ENCODE results near the gene SFMBT1. TPM values are rescaled to one million over a fixed set of nuclear protein-coding genes. Genes with fewer than 3 reads are reported as not detected.
"Not testable (repeated sequence)": the region's sequence is repeated elsewhere in the genome, so short reads cannot be mapped to it uniquely, and the experiment has no call there.

The SFMBT1 gene
- total RNA-seq, 2 experiments from 2014 or later = 32.2 to 32.8 TPM

DNA sequence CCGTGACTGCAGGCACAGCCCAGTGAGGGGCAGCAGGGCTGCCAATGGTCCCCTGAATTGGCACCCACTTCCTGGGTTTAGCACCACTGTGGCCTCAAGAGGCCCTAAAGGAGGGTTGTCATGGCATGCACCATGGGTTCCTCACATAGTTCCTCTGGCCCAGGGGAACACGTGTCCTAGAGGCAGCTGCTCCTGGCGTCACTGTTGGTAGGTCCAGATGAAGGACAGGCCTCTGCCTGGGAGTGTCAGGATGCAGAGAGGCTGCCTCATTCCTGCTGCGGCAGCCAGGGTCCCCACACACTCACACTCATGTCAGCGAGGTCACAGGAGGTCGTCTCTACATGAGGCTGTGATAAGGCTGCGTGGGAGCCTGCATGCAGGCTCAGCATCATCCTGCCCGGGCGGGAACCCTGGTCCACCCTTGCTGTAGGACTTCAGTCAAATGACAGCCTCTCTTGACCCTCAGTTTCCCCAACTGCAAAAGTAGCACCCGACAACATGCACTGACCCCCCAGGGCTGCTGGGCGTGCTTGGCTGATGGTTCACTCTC is 26.1 kb upstream of the SFMBT1 start:
- ChIA-PET POLR2A (no interaction called here), CTCF (interaction anchor here (1.0 to 2.6 kb wide), 3 partner anchors 30 to 221 kb away, joined by 3 to 7 read pairs (median 5); no protein-coding TSS in a partner anchor)
- Mint-ChIP-seq H3K36me3 (ENCODE audit: low read depth) (no peaks in the 10 kb centered on the region), H3K4me1 (peaks cover 24% of the 10 kb centered on the region), H3K27me3 (no peaks in the 10 kb centered on the region), H3K27ac (peak overlapping the region; percentile 97), H3K4me3 (peak overlapping the region; percentile 84), H3K9me3 (no peaks in the 10 kb centered on the region)
- no peak for DNase-seq

GRCh38 chr3:53069422-53070068 is 23.7 kb upstream of the SFMBT1 start:
- Mint-ChIP-seq H3K4me1 (peaks cover 23% of the 10 kb centered on the region), H3K27me3 (peaks cover 4% of the 10 kb centered on the region), H3K4me3 (no peak overlapping the region), H3K36me3 (ENCODE audit: low read depth) (no peaks in the 10 kb centered on the region), H3K27ac (peak overlapping the region; percentile 1), H3K9me3 (no peaks in the 10 kb centered on the region)
- ChIA-PET POLR2A (no interaction called here), CTCF (interaction anchor here (1.0 to 1.2 kb wide), 2 partner anchors 9 to 12 kb away, joined by 3 to 4 read pairs; no protein-coding TSS in a partner anchor)
- DNase-seq = no peak

DNA sequence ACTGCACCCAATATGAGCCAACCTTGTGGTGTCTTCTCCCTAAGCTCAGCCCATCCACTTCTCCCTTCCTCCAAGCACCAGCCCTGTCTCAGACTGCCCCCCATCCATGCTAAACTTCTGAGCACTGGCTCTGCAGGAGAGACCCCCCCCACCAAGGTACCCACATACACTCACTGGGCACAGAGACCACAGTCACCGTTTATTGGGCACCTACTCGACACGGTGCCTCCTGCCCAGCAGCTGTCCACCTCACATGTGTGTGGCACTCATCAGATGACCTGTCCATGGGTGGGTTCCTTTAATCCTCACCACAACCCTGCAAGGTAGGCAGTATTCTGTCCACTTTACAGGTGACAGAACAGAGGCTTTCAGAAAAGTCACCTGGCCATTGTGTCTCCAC is 22.3 kb upstream of the SFMBT1 start:
- H3K27ac Mint-ChIP-seq = no peak overlapping the region
- no peaks in the 10 kb centered on the region for H3K36me3 Mint-ChIP-seq (ENCODE audit: low read depth)
- no peaks in the 10 kb centered on the region for H3K9me3 Mint-ChIP-seq
- CTCF ChIA-PET = interaction anchor here (1.0 kb wide), 1 partner anchor 11 kb away, joined by 3 read pairs; no protein-coding TSS in a partner anchor
- peaks cover 9% of the 10 kb centered on the region for H3K27me3 Mint-ChIP-seq
- H3K4me1 Mint-ChIP-seq = peaks cover 13% of the 10 kb centered on the region
- no peak for DNase-seq
- POLR2A ChIA-PET = no interaction called here
- H3K4me3 Mint-ChIP-seq = no peak overlapping the region

DNA sequence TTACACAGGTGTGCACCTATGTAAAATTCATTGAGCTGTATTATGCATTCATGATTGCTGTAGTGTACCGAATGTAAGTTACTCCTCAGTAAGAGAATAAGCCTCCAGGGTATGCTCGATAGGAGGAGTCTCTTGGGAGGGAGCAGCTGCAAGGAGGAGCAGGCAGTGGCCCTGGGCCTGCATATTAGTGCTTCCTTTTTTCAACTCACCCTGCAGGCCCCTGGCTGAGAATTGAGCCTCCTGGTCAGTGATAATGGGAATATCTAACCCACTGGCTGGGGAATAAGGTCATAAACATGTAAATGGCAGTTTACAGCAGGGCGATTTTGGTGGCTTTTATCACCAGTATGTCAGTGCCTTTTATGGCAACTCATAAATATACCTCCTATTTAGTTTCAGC is 21.7 kb upstream of the SFMBT1 start:
- Mint-ChIP-seq H3K36me3 (ENCODE audit: low read depth) (no peaks in the 10 kb centered on the region), H3K4me3 (no peak overlapping the region), H3K27ac (no peak overlapping the region), H3K27me3 (peaks cover 12% of the 10 kb centered on the region), H3K9me3 (no peaks in the 10 kb centered on the region), H3K4me1 (peaks cover 7% of the 10 kb centered on the region)
- ChIA-PET POLR2A (no interaction called here), CTCF (no interaction called here)
- DNase-seq = no peak

GRCh38 chr3:53065841-53066480 is 20.1 kb upstream of the SFMBT1 start:
- Mint-ChIP-seq H3K4me3 (no peak overlapping the region), H3K36me3 (ENCODE audit: low read depth) (no peaks in the 10 kb centered on the region), H3K9me3 (no peaks in the 10 kb centered on the region), H3K27ac (no peak overlapping the region), H3K4me1 (no peaks in the 10 kb centered on the region), H3K27me3 (peaks cover 23% of the 10 kb centered on the region)
- POLR2A ChIA-PET = no interaction called here
- CTCF ChIA-PET = interaction anchor here (0.5 kb wide), 1 partner anchor 112 kb away, joined by 3 read pairs; no protein-coding TSS in a partner anchor
- DNase-seq = no peak

DNA sequence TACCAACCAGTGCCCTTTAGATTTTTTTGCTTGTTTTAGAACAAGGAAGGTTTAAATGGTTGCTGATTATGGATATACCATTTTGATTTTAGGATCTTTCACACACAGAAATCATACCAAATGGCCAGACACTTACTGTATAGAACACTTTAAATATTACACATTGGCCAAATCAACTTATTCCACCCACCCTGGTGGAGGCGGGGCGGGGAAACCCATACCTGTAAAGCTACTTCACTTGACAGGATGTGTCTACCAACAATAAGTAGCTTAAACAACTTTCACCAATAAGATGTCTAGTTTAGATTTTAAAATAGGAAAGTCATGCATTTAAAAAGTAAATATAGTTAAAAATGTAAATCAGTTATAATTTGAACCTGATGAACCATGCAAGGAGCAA is 17.0 kb upstream of the SFMBT1 start:
- Mint-ChIP-seq H3K4me1 (no peaks in the 10 kb centered on the region), H3K36me3 (ENCODE audit: low read depth) (no peaks in the 10 kb centered on the region), H3K4me3 (no peak overlapping the region), H3K9me3 (no peaks in the 10 kb centered on the region), H3K27me3 (peaks cover 26% of the 10 kb centered on the region), H3K27ac (no peak overlapping the region)
- CTCF ChIA-PET = no interaction called here
- no peak for DNase-seq
- POLR2A ChIA-PET = no interaction called here

- ChIA-PET CTCF (interaction anchor here (1.2 kb wide), 1 partner anchor 10 kb away, joined by 3 read pairs; no protein-coding TSS in a partner anchor), POLR2A (no interaction called here)
- no peaks in the 10 kb centered on the region for H3K9me3 Mint-ChIP-seq
- H3K4me3 Mint-ChIP-seq = no peak overlapping the region
- peaks cover 6% of the 10 kb centered on the region for H3K27me3 Mint-ChIP-seq
- no peaks in the 10 kb centered on the region for H3K36me3 Mint-ChIP-seq (ENCODE audit: low read depth)
- no peak for DNase-seq
- no peaks in the 10 kb centered on the region for H3K4me1 Mint-ChIP-seq
- H3K27ac Mint-ChIP-seq = no peak overlapping the region
Measured at GRCh38 chr3:53056442-53056841, 10.6 kb upstream of the SFMBT1 start.

GRCh38 chr3:53054233-53054632 is 8.4 kb upstream of the SFMBT1 start:
- H3K4me1 Mint-ChIP-seq; H3K9me3 Mint-ChIP-seq; H3K36me3 Mint-ChIP-seq (ENCODE audit: low read depth); H3K4me3 Mint-ChIP-seq; H3K27me3 Mint-ChIP-seq; CTCF ChIA-PET; H3K27ac Mint-ChIP-seq; POLR2A ChIA-PET; DNase-seq: not testable (repeated sequence)

- Mint-ChIP-seq H3K9me3 (no peaks in the 10 kb centered on the region), H3K36me3 (ENCODE audit: low read depth) (no peaks in the 10 kb centered on the region), H3K4me1 (peaks cover 11% of the 10 kb centered on the region), H3K4me3 (no peak overlapping the region), H3K27ac (no peak overlapping the region), H3K27me3 (peaks cover 9% of the 10 kb centered on the region)
- ChIA-PET CTCF (no interaction called here), POLR2A (no interaction called here)
- DNase-seq = no peak
Measured at GRCh38 chr3:53051929-53052328, 6.1 kb upstream of the SFMBT1 start.

- Mint-ChIP-seq H3K36me3 (ENCODE audit: low read depth) (no peaks in the 10 kb centered on the region), H3K27me3 (peaks cover 9% of the 10 kb centered on the region), H3K4me1 (peaks cover 14% of the 10 kb centered on the region), H3K27ac (no peak overlapping the region), H3K4me3 (no peak overlapping the region), H3K9me3 (no peaks in the 10 kb centered on the region)
- CTCF ChIA-PET = interaction anchor here (1.0 kb wide), 1 partner anchor 14 kb away, joined by 3 read pairs; no protein-coding TSS in a partner anchor
- POLR2A ChIA-PET = no interaction called here
- DNase-seq = no peak
Measured at GRCh38 chr3:53049987-53050386, 4.1 kb upstream of the SFMBT1 start.

GRCh38 chr3:53046171-53047170 is 598 bp upstream of the SFMBT1 start:
- H3K27ac Mint-ChIP-seq = peak overlapping the region; percentile 89
- H3K4me3 Mint-ChIP-seq = peak overlapping the region; percentile 77
- DNase-seq = peak; percentile 59
- H3K27me3 Mint-ChIP-seq = peaks cover 9% of the 10 kb centered on the region
- ChIA-PET POLR2A (interaction anchor here (0.6 to 0.7 kb wide), 2 partner anchors 62 to 174 kb away, joined by 4 to 5 read pairs; no protein-coding TSS in a partner anchor), CTCF (interaction anchor here (0.6 to 1.5 kb wide), 6 partner anchors 10 to 187 kb away, joined by 3 to 4 read pairs (median 3); no protein-coding TSS in a partner anchor)
- H3K4me1 Mint-ChIP-seq = peaks cover 39% of the 10 kb centered on the region
- H3K36me3 Mint-ChIP-seq (ENCODE audit: low read depth) = peaks cover 5% of the 10 kb centered on the region
- no peaks in the 10 kb centered on the region for H3K9me3 Mint-ChIP-seq

DNA sequence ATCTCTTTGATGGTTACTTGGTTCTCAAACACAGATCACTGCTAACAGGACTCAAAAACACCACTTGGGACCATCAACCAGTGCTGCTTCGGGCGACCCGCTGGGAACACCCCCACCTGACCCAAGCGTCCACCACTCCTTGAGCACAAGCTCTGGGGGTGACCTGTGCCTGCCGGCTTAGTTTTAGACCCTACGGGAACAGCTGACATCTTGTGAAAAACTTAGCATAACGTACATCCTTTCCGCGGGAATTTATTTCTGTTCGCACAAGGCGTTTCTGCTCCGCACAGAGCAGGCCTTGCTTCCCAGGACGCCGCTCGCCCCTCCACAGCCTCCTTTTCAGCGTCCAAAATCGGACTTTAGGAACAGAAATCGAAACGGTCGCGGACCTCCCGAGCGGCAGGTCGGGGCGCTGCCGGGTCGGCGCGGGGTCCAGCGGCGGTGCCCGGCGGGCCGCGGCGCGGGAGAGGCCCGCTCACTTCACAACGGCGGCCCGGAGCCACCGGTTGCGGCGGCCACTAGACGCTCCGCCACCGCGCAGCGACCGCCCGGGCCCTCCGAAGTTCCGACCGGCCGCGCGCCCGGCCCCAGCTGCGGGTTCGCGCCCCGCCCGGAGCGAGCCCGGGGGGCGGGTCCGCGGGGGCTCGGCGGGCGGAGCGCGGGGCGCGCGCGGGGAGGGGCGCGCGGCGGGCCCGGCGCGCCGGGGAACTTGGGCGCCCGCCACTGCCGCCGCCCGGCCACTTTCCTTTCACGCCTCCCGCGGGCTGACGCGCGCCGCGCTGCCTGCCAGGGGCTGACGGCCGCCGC is 959 bp downstream of the SFMBT1 start:
- Mint-ChIP-seq H3K9me3 (no peaks in the 10 kb centered on the region), H3K36me3 (ENCODE audit: low read depth) (peaks cover 11% of the 10 kb centered on the region), H3K27ac (peak overlapping the region; percentile 99), H3K4me1 (peaks cover 49% of the 10 kb centered on the region), H3K27me3 (peaks cover 9% of the 10 kb centered on the region), H3K4me3 (peak overlapping the region; percentile 96)
- DNase-seq = peak; percentile 63
- ChIA-PET POLR2A (no interaction called here), CTCF (interaction anchor here (0.9 to 1.1 kb wide), 4 partner anchors 9 to 148 kb away, joined by 3 to 5 read pairs (median 4); partner anchors contain the start of gene STIMATE)

All from activated CD4-positive, alpha-beta T cell treated with anti-CD3 and anti-CD28 coated beads, Interleukin-2, amount 10 ng/mL, durations not matched to agents 7 days and 5 days (primary cell).